Measurements from ENCODE around the gene SMARCA1. TPM values are rescaled to one million over a fixed set of nuclear protein-coding genes. Genes with fewer than 3 reads are reported as not detected.

SMARCA1 gene
- total RNA-seq, 2 donors from 2014 or later: 29.5 to 32.7 TPM

GRCh38 chrX:129531132-129531531 lies 7.8 kb upstream of the SMARCA1 start:
- DNase-seq (ENCODE audit: low spot score): no peak
- intact Hi-C loops (cut with DNase I): no loop called here

- no peak for DNase-seq (ENCODE audit: low spot score)
- intact Hi-C loops (cut with DNase I): no loop called here
Observed at GRCh38 chrX:129530410-129530809, 7.1 kb upstream of the SMARCA1 start.

- DNase-seq (ENCODE audit: low spot score): no peak
- intact Hi-C loops (cut with DNase I): no loop called here
Observed at GRCh38 chrX:129529685-129530281, 6.5 kb upstream of the SMARCA1 start.

- intact Hi-C loops (cut with DNase I): no loop called here
- no peak for DNase-seq (ENCODE audit: low spot score)
Observed at GRCh38 chrX:129525896-129526295, 2.6 kb upstream of the SMARCA1 start.

- intact Hi-C loops (cut with DNase I): no loop called here
- DNase-seq (ENCODE audit: low spot score): no peak
Observed at GRCh38 chrX:129525162-129525561, 1.9 kb upstream of the SMARCA1 start.

DNA sequence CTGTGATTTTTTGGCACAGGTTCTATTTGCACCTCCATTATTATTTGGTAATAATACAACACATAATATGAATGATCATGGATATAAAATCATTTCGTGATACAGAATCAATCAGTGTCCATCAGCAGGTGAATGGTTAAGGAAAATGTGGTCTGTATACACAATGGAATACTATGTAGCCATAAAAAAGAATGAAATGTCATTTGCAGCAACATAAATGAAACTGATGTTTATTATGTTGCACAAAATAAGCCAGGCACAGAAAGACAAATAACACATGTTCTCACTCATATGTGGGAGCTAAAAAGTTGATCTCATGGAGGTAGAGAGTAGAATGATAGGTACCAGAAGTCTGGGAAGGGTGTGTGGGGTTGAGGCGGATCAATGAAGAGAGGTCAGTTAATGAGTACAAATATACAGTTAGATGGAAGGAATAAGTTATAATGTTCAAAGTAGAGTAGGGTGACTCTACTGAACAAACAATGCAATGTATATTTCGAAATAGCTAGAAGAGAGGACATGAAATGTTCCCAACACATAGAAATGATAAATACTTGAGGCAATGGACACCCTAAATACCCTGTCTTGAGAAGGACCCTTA lies 1.1 kb upstream of the SMARCA1 start:
- DNase-seq (ENCODE audit: low spot score): no peak
- intact Hi-C loops (cut with DNase I): no loop called here

DNA sequence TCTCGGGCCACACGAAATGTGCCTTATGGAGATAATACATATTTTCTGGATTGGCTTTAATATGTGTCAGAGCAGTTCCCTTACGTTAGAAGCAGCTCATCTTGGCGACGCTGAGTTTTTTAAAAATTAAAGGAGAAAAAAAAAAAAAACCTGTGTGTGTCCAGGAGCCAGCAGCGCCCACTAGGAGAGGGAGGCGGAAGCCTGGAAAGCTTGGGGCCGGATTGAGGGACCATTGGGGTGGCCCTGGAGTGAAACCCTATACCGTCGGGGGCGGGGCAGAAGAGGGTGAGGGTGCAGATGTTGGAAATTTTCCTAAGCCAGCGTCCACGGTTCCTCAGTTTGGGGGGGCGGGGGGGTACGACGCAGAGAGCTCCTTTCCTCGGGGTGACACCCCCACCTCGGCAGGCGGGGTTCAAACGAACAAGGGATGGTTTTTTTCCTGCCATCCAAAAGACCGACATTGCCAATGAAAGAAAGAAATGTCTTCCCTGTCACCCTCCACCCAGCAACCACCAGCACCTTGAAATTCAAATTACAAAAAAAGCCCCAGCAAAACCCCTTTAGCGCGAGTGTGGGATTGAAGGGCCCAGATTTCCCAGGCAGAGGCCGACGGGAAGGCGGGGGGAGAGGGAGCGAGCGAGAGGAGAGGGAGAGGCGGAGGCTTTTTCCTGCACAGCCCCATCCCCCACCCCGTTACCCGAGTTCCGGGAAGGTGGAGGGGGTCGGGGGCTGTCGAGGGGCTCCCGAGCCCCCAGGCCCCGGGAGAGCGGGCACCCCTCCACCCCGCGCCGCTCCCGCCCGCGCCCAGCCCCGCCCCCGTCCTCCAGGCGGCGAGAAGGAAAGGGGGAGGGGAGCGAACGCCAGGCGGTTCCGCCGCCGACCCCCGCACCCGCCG lies 859 bp downstream of the SMARCA1 start:
- DNase-seq (ENCODE audit: low spot score): no peak
- intact Hi-C loops (cut with DNase I): no loop called here

DNA sequence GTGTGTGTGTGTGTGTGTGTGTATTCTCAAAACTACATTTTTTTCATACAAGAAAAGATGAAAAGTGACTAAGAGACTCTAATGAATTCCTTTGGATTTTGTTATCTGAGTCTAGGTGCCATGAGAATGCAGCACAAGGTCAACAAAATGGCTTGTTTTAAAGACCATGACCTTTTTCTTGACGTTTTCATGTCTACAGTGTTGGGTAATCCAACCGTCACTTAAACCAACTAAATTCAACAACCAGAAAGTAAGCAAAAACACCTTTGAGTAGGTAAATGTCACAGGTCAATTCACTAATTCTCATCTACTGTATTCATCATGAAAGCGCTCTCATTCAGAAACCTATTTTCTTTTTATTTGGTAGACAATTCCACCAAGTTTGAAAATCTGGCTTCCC lies 3.1 kb downstream of the SMARCA1 start:
- DNase-seq (ENCODE audit: low spot score): no peak
- intact Hi-C loops (cut with DNase I): no loop called here

DNA sequence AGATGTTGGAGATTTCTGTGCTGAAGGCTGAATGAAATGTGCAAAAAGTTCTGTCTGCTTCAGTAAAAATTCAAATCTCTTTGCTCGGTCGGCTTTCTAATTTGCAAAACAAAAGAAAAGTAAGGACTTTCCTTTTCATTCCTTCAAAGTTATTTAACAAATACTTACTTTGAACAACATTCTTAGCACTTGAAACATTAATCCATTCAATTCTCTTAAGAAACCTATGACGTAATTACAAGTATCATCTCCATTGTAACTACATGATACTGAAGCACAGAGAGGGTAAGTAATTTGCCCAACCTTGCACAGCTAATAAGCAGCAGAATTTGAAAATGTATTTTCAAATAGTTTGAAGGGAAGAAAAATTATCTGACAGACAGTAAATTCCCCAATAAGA lies 6.9 kb downstream of the SMARCA1 start:
- no peak for DNase-seq (ENCODE audit: low spot score)

GRCh38 chrX:129512409-129512808 lies 10.9 kb downstream of the SMARCA1 start:
- intact Hi-C loops (cut with DNase I): no loop called here
- no peak for DNase-seq (ENCODE audit: low spot score)

More for the DNA sequence above, 6.9 kb downstream of the SMARCA1 start:
- intact Hi-C loops (cut with DNase I): no loop called here

- intact Hi-C loops (cut with DNase I): no loop called here
Observed at GRCh38 chrX:129511689-129512088, 11.6 kb downstream of the SMARCA1 start.

DNA sequence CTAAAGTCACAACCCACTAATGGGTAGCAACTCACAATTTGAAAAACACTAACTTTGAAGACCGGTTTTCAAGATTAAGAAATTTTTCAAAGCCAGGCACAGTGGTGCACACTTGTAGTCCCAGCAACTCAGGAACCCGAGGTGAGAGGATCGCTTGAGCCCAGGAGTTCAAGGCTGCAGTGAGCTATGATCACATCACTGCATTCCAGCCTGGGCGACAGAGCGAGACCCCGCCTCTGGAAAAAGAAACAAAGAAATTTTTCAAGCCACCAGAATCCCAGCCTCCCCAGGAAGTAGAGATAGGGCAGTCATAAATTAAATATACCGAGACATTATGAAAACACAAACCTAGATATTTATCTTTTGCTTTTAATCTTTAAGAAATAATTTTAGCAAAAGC lies 13.0 kb downstream of the SMARCA1 start:
- no peak for DNase-seq (ENCODE audit: low spot score)
- intact Hi-C loops (cut with DNase I): no loop called here

More at GRCh38 chrX:129511689-129512088, 11.6 kb downstream of the SMARCA1 start:
- DNase-seq (ENCODE audit: low spot score): no peak

GRCh38 chrX:129497146-129497843 lies 26.0 kb downstream of the SMARCA1 start:
- intact Hi-C loops (cut with DNase I): no loop called here
- no peak for DNase-seq (ENCODE audit: low spot score)

DNA sequence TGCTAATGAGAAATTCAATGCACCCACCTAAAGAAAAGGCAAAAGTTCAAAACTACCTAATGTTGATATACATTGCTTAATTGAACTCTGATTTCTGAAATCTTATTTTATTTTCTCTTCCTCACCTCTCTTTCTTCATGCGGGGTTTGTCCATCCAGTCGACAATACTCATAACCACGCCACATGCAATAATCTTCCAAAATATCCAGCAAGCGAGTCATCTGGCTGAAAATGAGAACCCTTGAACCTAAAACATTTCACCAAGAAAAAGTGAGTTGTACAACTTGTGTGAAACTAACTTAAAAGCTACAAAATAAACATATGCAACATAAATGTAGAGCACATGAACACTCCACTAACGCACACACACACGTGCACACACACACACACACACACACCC lies 26.7 kb downstream of the SMARCA1 start:
- intact Hi-C loops (cut with DNase I): no loop called here
- DNase-seq (ENCODE audit: low spot score): no peak

- intact Hi-C loops (cut with DNase I): no loop called here
- DNase-seq (ENCODE audit: low spot score): no peak
Observed at GRCh38 chrX:129495900-129496299, 27.4 kb downstream of the SMARCA1 start.

DNA sequence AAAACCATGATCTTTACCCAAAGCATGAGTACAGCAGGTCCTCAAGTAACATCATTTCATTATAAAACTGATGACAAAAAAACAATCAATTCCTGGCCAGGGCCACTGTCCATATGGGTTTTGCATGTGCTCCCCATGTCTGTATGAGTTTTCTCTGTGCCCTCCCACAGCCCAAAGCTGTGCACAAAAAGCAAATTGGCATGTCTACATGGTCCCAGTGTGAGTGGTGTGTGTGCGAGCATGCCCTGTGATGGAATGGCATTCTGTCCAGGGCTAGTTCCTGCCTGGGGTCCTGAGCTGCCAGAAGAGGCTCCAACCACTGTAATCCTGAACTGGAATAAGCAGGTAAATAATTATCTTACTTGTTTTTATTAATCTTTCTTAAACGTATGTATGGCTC lies 28.4 kb downstream of the SMARCA1 start:
- intact Hi-C loops (cut with DNase I): no loop called here
- DNase-seq (ENCODE audit: low spot score): no peak

GRCh38 chrX:129493643-129494042 lies 29.6 kb downstream of the SMARCA1 start:
- intact Hi-C loops (cut with DNase I): no loop called here
- DNase-seq (ENCODE audit: low spot score): no peak

- intact Hi-C loops (cut with DNase I): no loop called here
- no peak for DNase-seq (ENCODE audit: low spot score)
Observed at GRCh38 chrX:129490330-129490729, 33.0 kb downstream of the SMARCA1 start.

DNA sequence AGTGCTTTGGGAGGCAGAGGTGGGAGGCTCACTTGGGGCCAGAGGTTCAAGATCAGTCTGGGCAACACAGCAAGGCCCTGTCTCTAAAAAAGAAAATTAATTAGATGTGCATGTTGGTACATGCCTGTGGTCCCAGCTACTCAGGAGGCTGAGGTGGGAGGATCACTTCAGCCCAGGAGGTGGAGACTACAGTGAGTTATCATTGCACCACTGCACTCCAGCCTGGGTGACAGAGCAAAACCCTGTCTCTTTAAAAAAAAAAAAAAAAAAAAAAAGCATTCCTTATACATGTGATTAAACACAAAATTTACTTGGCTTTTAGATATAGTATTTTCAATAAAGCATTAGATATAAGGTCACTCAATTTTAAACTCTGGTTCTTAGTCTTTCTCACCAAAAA lies 34.9 kb downstream of the SMARCA1 start:
- no peak for DNase-seq (ENCODE audit: low spot score)
- intact Hi-C loops (cut with DNase I): no loop called here

DNA sequence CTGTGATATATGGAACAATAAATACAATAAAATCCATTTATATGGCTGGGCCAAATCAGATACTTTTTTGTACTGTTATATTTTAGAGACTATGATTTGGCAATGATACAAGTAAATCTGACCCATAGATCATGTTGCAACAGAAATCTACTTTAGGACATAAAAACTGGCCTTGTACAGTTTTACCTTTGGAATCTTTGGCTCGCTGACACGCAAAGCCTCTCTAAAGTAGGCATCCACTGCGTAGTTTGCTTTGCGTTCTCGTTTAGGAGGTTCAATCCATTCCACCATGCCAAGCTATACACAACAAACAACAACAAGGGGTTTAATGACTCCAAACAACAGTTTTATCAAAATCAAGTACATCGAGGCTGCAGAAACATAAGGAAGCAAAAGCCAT lies 42.4 kb downstream of the SMARCA1 start:
- intact Hi-C loops (cut with DNase I): no loop called here
- DNase-seq (ENCODE audit: low spot score): no peak
